ENCODE measurements around the gene GOLT1B. TPM values are rescaled to one million over a fixed set of nuclear protein-coding genes. Genes with fewer than 3 reads are reported as not detected.

GOLT1B gene
- total RNA-seq, 1 experiment from 2014 or later: 46.1 TPM

- H2BK20ac ChIP-seq (ENCODE audit: low read depth, low read length, poor library complexity, severe bottlenecking): no peak overlapping the region
- peak overlapping the region; percentile 86 for H3K14ac ChIP-seq (ENCODE audit: insufficient read depth, low read length)
- peaks cover 0 to 4% of the 10 kb centered on the region in 2 experiments; a peak in 1 of 5 replicates for H3K9me3 Mint-ChIP-seq
- no peak overlapping the region for H3K27ac Mint-ChIP-seq
- no peak overlapping the region for H3K4ac ChIP-seq (ENCODE audit: low read depth, low read length)
- no peaks in the 10 kb centered on the region for H3K79me2 ChIP-seq (ENCODE audit: insufficient read depth, low read length)
- no peak overlapping the region for H4K91ac ChIP-seq (ENCODE audit: insufficient read length, low read depth, low read length)
- peaks cover 8% of the 10 kb centered on the region for H3K23me2 ChIP-seq (ENCODE audit: insufficient read length, low read depth, low read length, poor library complexity, severe bottlenecking)
- H3K27me3 ChIP-seq (ENCODE audit: insufficient read depth, low read length): peaks cover 5% of the 10 kb centered on the region; the same call in 1 of the 2 replicates
- H3T11ph ChIP-seq (ENCODE audit: low read length): no peak overlapping the region
- H3K9ac ChIP-seq (ENCODE audit: extremely low read depth, insufficient read length, low read length): peak overlapping the region; percentile 46
- H3K36me3 Mint-ChIP-seq (ENCODE audit: insufficient read depth in 1 of 3, low read depth in 3 of 3): no peaks in the 10 kb centered on the region; a peak in 1 of 7 replicates
- no peaks in the 10 kb centered on the region for H3K79me1 ChIP-seq (ENCODE audit: insufficient read depth, low read depth, low read length, poor library complexity, severe bottlenecking)
- H3K23ac ChIP-seq (ENCODE audit: insufficient read length, low read depth, low read length): no peak overlapping the region
- H3K18ac ChIP-seq (ENCODE audit: insufficient read length, low read depth, low read length): peak overlapping the region; percentile 11
- H4K20me1 ChIP-seq (ENCODE audit: control insufficient read depth, insufficient read depth, insufficient read length): no peaks in the 10 kb centered on the region
- no peak overlapping the region for H2BK120ac ChIP-seq (ENCODE audit: low read depth, low read length, poor library complexity, severe bottlenecking)
- no peak overlapping the region for H2BK12ac ChIP-seq (ENCODE audit: insufficient read length, low read depth, low read length)
- H3K27ac ChIP-seq (ENCODE audit: insufficient read length, low read depth, low read length): no peak overlapping the region
- H3K4me1 ChIP-seq (ENCODE audit: insufficient read depth, low read length): no peaks in the 10 kb centered on the region
- DNase-seq: peak; percentile 84
- TF ChIP-seq CTCF (conservative IDR thresholded peaks at IDR 0.05): no peak; the same call in 2 of the 3 replicates
- peak overlapping the region; percentile 98 for H3K4me2 ChIP-seq (ENCODE audit: insufficient read depth, insufficient read length, low read length)
- H2BK5ac ChIP-seq (ENCODE audit: insufficient read length, low read length): no peak overlapping the region
- H3K27me3 Mint-ChIP-seq (ENCODE audit: low read depth): peaks cover 67% of the 10 kb centered on the region
- no peak overlapping the region for H4K5ac ChIP-seq (ENCODE audit: insufficient read length, low read depth, low read length)
- H3K56ac ChIP-seq (ENCODE audit: insufficient read length, low read depth, low read length): no peak overlapping the region
- no CpG with 5 or more reads among the region's 57 CpGs for WGBS (ENCODE audit: extremely low coverage, insufficient read length, low lambda C conversion rate)
- H2AK5ac ChIP-seq (ENCODE audit: insufficient read length, low read length): no peak overlapping the region
- H2BK15ac ChIP-seq (ENCODE audit: low read depth, low read length): no peak overlapping the region
- no peak overlapping the region for H4K8ac ChIP-seq (replicated peaks; ENCODE audit: insufficient read length, low read depth, low read length)
- H3K9me3 ChIP-seq (ENCODE audit: control insufficient read depth, low read depth, low read length): no peaks in the 10 kb centered on the region
- H3K4me1 Mint-ChIP-seq: peaks cover 5 to 12% of the 10 kb centered on the region in 2 experiments
- no peak overlapping the region for H2AFZ ChIP-seq (ENCODE audit: low read length)
- peak overlapping the region; percentile 62 to 86 for H3K4me3 Mint-ChIP-seq
Observed at GRCh38 chr12:21527451-21528180, 26.0 kb downstream of the GOLT1B start.
